ENCODE results near the gene MTERF4.

The MTERF4 gene

GRCh38 chr2:241148239-241148638 lies 46.2 kb upstream of the MTERF4 start:
- no peak for TF ChIP-seq CTCF (IDR thresholded peaks at IDR 0.05; ENCODE audit: low read depth, low read length, missing control alignments)

GRCh38 chr2:241147336-241147735 lies 45.2 kb upstream of the MTERF4 start:
- no peak for TF ChIP-seq CTCF (IDR thresholded peaks at IDR 0.05; ENCODE audit: low read depth, low read length, missing control alignments)
- no peak overlapping the region for H3K4me3 ChIP-seq (replicated peaks; ENCODE audit: low read depth, low read length)
- no peak for DNase-seq (ENCODE audit: extremely low read depth, low read depth)

More at GRCh38 chr2:241148239-241148638, 46.2 kb upstream of the MTERF4 start:
- DNase-seq (ENCODE audit: extremely low read depth, low read depth): no peak
- peak overlapping the region; percentile 87 for H3K4me3 ChIP-seq (replicated peaks; ENCODE audit: low read depth, low read length)

- H3K4me3 ChIP-seq (replicated peaks; ENCODE audit: low read depth, low read length): no peak overlapping the region
- TF ChIP-seq CTCF (IDR thresholded peaks at IDR 0.05; ENCODE audit: low read depth, low read length, missing control alignments): no peak
- DNase-seq (ENCODE audit: extremely low read depth, low read depth): no peak
Observed at GRCh38 chr2:241146286-241146685, 44.2 kb upstream of the MTERF4 start.

GRCh38 chr2:241142593-241142992 lies 40.5 kb upstream of the MTERF4 start:
- TF ChIP-seq CTCF (IDR thresholded peaks at IDR 0.05; ENCODE audit: low read depth, low read length, missing control alignments): no peak
- no peak overlapping the region for H3K4me3 ChIP-seq (replicated peaks; ENCODE audit: low read depth, low read length)
- DNase-seq (ENCODE audit: extremely low read depth, low read depth): no peak

GRCh38 chr2:241142063-241142462 lies 40.0 kb upstream of the MTERF4 start:
- H3K4me3 ChIP-seq (replicated peaks; ENCODE audit: low read depth, low read length): no peak overlapping the region
- no peak for DNase-seq (ENCODE audit: extremely low read depth, low read depth)
- no peak for TF ChIP-seq CTCF (IDR thresholded peaks at IDR 0.05; ENCODE audit: low read depth, low read length, missing control alignments)

GRCh38 chr2:241141214-241141770 lies 39.2 kb upstream of the MTERF4 start:
- no peak for TF ChIP-seq CTCF (IDR thresholded peaks at IDR 0.05; ENCODE audit: low read depth, low read length, missing control alignments)
- no peak for DNase-seq (ENCODE audit: extremely low read depth, low read depth)
- no peak overlapping the region for H3K4me3 ChIP-seq (replicated peaks; ENCODE audit: low read depth, low read length)

GRCh38 chr2:241140445-241140840 lies 38.4 kb upstream of the MTERF4 start:
- H3K4me3 ChIP-seq (replicated peaks; ENCODE audit: low read depth, low read length): no peak overlapping the region
- TF ChIP-seq CTCF (IDR thresholded peaks at IDR 0.05; ENCODE audit: low read depth, low read length, missing control alignments): no peak
- no peak for DNase-seq (ENCODE audit: extremely low read depth, low read depth)
